GM12865 (cell line): ENCODE measurements around the gene SCN2A.

Source experiments
- DNase-seq: peaks from one replicate; pipeline ENCODE4 v3.0.0; 2010; ENCODE audit warnings: low read depth
- H3K4me3 ChIP-seq: 2 replicates; pipeline ENCODE4 v1.5.1; 2011; ENCODE audit warnings: mild to moderate bottlenecking, low read depth, low read length, control low read depth
- CTCF ChIP-seq: IDR thresholded peaks from 2 replicates; pipeline ENCODE4 v1.5.1; 2011; ENCODE audit warnings: low read length, control low read depth, low read depth, inconsistent platforms; ENCODE audit not compliant: insufficient read depth; ENCODE audit errors: missing control alignments

Gene SCN2A

DNA sequence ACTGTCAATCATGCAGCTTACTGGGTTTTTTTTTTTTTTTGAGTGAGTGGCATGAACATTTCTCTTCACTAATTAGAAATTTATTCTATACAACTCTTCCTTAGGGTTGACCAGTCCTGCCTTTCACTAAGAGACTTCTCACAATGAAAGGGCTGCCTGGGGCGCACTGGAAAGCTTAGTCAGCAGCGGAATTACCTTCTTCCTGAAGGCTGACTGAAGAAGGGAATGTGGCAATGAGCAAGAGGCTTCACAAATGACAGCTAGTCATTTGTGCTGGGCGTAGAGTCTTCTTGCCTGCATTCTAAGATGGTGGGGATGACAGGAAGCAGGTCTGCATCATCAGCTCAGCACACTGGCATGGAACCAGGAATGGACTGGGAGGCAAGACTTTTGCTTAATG lies 19.7 kb upstream of the SCN2A start:
- no peak for DNase-seq
- no peak for TF ChIP-seq CTCF

GRCh38 chr2:165224941-165225340 lies 14.3 kb upstream of the SCN2A start:
- no peak for TF ChIP-seq CTCF
- H3K4me3 ChIP-seq, result no peak overlapping the region
- DNase-seq, result no peak

More for the DNA sequence above, 19.7 kb upstream of the SCN2A start:
- no peak overlapping the region for H3K4me3 ChIP-seq

DNA sequence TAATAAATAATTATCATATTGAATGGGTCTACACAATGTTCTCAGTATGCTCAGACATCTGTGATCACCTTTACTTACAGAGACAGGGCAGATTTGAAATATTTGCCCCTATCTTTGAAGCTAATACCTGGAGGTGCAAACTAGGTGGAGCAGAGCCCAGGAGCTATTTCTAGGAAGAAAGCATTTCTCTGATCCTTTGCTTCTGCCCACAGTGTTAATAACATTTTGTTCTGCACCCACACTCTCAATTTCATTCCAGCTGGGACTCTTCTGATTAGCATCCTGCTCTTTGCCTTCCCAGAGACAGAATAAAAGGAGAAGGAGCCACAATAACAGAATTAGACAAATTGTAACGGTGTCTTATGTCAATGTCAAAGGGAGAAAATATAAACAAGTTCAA lies 11.6 kb upstream of the SCN2A start:
- no peak overlapping the region for H3K4me3 ChIP-seq
- no peak for DNase-seq
- TF ChIP-seq CTCF, result no peak

- DNase-seq, result no peak
- no peak for TF ChIP-seq CTCF
- H3K4me3 ChIP-seq, result no peak overlapping the region
Measured at GRCh38 chr2:165237056-165237455, 2.2 kb upstream of the SCN2A start.

- no peak for TF ChIP-seq CTCF
- DNase-seq, result peak; percentile 5
- H3K4me3 ChIP-seq, result no peak overlapping the region
Measured at GRCh38 chr2:165238295-165238694, 919 bp upstream of the SCN2A start.

GRCh38 chr2:165239856-165240515 lies 772 bp downstream of the SCN2A start:
- no peak overlapping the region for H3K4me3 ChIP-seq
- DNase-seq, result no peak
- TF ChIP-seq CTCF, result no peak

GRCh38 chr2:165240916-165241315 lies 1.7 kb downstream of the SCN2A start:
- TF ChIP-seq CTCF, result no peak
- DNase-seq, result no peak
- H3K4me3 ChIP-seq, result no peak overlapping the region
